Upper lobe of left lung (tissue), 4 donors: ENCODE measurements around the gene FXYD6.

Experiments used
- CTCF ChIP-seq, 6 experiments: fragments of 450-650 bp in 4 of 6; fragments of 200-600 bp in 2 of 6; sonication (generic) in 2 of 6; IDR thresholded peaks; one replicate each; pipeline ENCODE4 v1.5.1; 2016 to 2019; ENCODE audit warnings: antibody characterized with exemption in 6 of 6
- EP300 ChIP-seq, 4 donors: sonication (generic); formaldehyde crosslinking; IDR thresholded peaks; one replicate each; pipeline ENCODE4 v1.5.1; 2017; ENCODE audit warnings: antibody characterized with exemption in 4 of 4, control low read depth in 2 of 4
- POLR2A ChIP-seq, 4 donors: fragments of 450-650 bp; IDR thresholded peaks; one replicate each; pipeline ENCODE4 v1.5.1; 2016 to 2017; ENCODE audit warnings: antibody characterized with exemption in 4 of 4, mild to moderate bottlenecking in 2 of 4
- POLR2AphosphoS5 ChIP-seq, 2 donors: sonication (generic); formaldehyde crosslinking; IDR thresholded peaks; one replicate each; pipeline ENCODE4 v1.5.1; 2017; ENCODE audit warnings: antibody characterized with exemption in 2 of 2

GRCh38 chr11:117921456-117921855, 45.0 kb upstream of the FXYD6 start:
- no peak for TF ChIP-seq CTCF (IDR thresholded peaks at IDR 0.05)
- no peak for TF ChIP-seq POLR2A (IDR thresholded peaks at IDR 0.05)
- TF ChIP-seq EP300 (IDR thresholded peaks at IDR 0.05): no peak
- TF ChIP-seq POLR2AphosphoS5 (IDR thresholded peaks at IDR 0.05): no peak
